GM12878 (cell line): ENCODE data around the gene RBSN. TPM values are rescaled to one million over a fixed set of nuclear protein-coding genes. Genes with fewer than 3 reads are reported as not detected.
A peak's percentile ranks its signal among the peaks of the same experiment; 100 is the strongest.

ENCODE experiments used
- ATF3 ChIP-seq: IDR thresholded peaks from 2 replicates; pipeline ENCODE4 v1.6.1; 2011; ENCODE audit warnings: low read depth, mild to moderate bottlenecking, low read length, moderate library complexity, borderline replicate concordance; ENCODE audit errors: extremely low read depth
- BHLHE40 ChIP-seq, 2 experiments: fragments of 450-650 bp in 1 of 2; IDR thresholded peaks; 2 replicates each; pipeline ENCODE4 v1.6.1; 2011 to 2017; ENCODE audit warnings: low read depth in 2 of 2, borderline replicate concordance in 1 of 2, improper control_type of control experiment in 1 of 2, low read length in 1 of 2, mild to moderate bottlenecking in 1 of 2
- CBFB ChIP-seq: IDR thresholded peaks from 2 replicates; pipeline ENCODE4 v1.6.1; 2016; ENCODE audit warnings: antibody characterized with exemption, low read depth
- DPF2 ChIP-seq: fragments of 450-650 bp; IDR thresholded peaks from 2 replicates; pipeline ENCODE4 v1.6.1; 2017; ENCODE audit warnings: mild to moderate bottlenecking
- E2F4 ChIP-seq: IDR thresholded peaks from 2 replicates; pipeline ENCODE4 v1.6.1; 2012; ENCODE audit warnings: low read depth, low read length, improper control_type of control experiment
- EZH2 ChIP-seq: IDR thresholded peaks from 2 replicates; pipeline ENCODE4 v1.6.1; 2012; ENCODE audit warnings: low read depth, mild to moderate bottlenecking, control low read depth, inconsistent platforms, low read length, borderline replicate concordance; ENCODE audit not compliant: control insufficient read depth
- FOS ChIP-seq: IDR thresholded peaks from 3 replicates; pipeline ENCODE4 v1.6.1; 2011; ENCODE audit warnings: borderline replicate concordance; ENCODE audit not compliant: insufficient read length; ENCODE audit errors: extremely low read depth
- IKZF1 ChIP-seq: fragments of 450-650 bp; conservative IDR thresholded peaks from 2 replicates; pipeline ENCODE4 v1.6.1; 2017; ENCODE audit warnings: antibody characterized with exemption, mild to moderate bottlenecking
- IRF5 ChIP-seq: fragments of 450-650 bp; IDR thresholded peaks from 2 replicates; pipeline ENCODE4 v1.6.1; 2017; ENCODE audit warnings: borderline replicate concordance
- JUND ChIP-seq: IDR thresholded peaks from 2 replicates; pipeline ENCODE4 v1.6.1; 2012; ENCODE audit warnings: low read depth, mild to moderate bottlenecking, low read length, improper control_type of control experiment, moderate library complexity
- KDM1A ChIP-seq: fragments of 200-600 bp; sonication (generic); IDR thresholded peaks from 2 replicates; pipeline ENCODE4 v1.6.1; 2016; ENCODE audit warnings: borderline replicate concordance
- NBN ChIP-seq: fragments of 450-650 bp; IDR thresholded peaks from 2 replicates; pipeline ENCODE4 v1.6.1; 2016
- NR2F1 ChIP-seq: fragments of 450-650 bp; conservative IDR thresholded peaks from 2 replicates; pipeline ENCODE4 v1.6.1; 2017; ENCODE audit warnings: mild to moderate bottlenecking
- PBX3 ChIP-seq: IDR thresholded peaks from 2 replicates; pipeline ENCODE4 v1.6.1; 2011; ENCODE audit warnings: mild to moderate bottlenecking, low read depth, low read length, moderate library complexity; ENCODE audit not compliant: insufficient replicate concordance
- PKNOX1 ChIP-seq: fragments of 450-650 bp; IDR thresholded peaks from 2 replicates; pipeline ENCODE4 v1.6.1; 2016; ENCODE audit warnings: mild to moderate bottlenecking
- POU2F2 ChIP-seq: IDR thresholded peaks from 3 replicates; pipeline ENCODE4 v1.6.1; 2011; ENCODE audit warnings: low read depth, mild to moderate bottlenecking, low read length, borderline replicate concordance
- RAD21 ChIP-seq: IDR thresholded peaks from 2 replicates; pipeline ENCODE4 v1.6.1; 2011; ENCODE audit warnings: mild to moderate bottlenecking, low read depth, low read length, moderate library complexity; ENCODE audit not compliant: insufficient read depth
- RFX5 ChIP-seq: IDR thresholded peaks from 2 replicates; pipeline ENCODE4 v1.6.1; 2011; ENCODE audit warnings: low read depth, low read length, improper control_type of control experiment
- STAT3 ChIP-seq: IDR thresholded peaks from 2 replicates; pipeline ENCODE4 v1.6.1; 2011; ENCODE audit warnings: low read depth, low read length, improper control_type of control experiment
- WRNIP1 ChIP-seq: IDR thresholded peaks from 2 replicates; pipeline ENCODE4 v1.6.1; 2011; ENCODE audit warnings: low read depth, low read length, improper control_type of control experiment, borderline replicate concordance
- YY1 ChIP-seq: IDR thresholded peaks from 2 replicates; pipeline ENCODE4 v1.6.1; 2011; ENCODE audit warnings: low read depth, mild to moderate bottlenecking, low read length
- ZBTB4 ChIP-seq: fragments of 450-650 bp; formaldehyde crosslinking; IDR thresholded peaks from 2 replicates; pipeline ENCODE4 v1.4.0; 2022; ENCODE audit warnings: mild to moderate bottlenecking, moderate library complexity
- ZNF24 ChIP-seq: fragments of 450-650 bp; IDR thresholded peaks from 2 replicates; pipeline ENCODE4 v1.6.1; 2017; ENCODE audit warnings: antibody characterized with exemption, mild to moderate bottlenecking
- ZNF622 ChIP-seq: fragments of 450-650 bp; IDR thresholded peaks from 2 replicates; pipeline ENCODE4 v1.6.1; 2017; ENCODE audit warnings: mild to moderate bottlenecking, inconsistent platforms
- polyA plus RNA-seq, 11 experiments: library from polyadenylated mRNA; depleted of rRNA in 4 of 11; unstranded in 6 of 11; stranded (reverse) in 5 of 11; fragments of >200 nt; fragmentation: Nextera tagmentation in 4 of 11; fragmentation: Illumina TruSeq in 1 of 11; extraction: Ambion mirVana in 4 of 11; extraction: Trizol in 1 of 11; gene quantifications; 1 replicate in 1 of 11; 2 replicates in 10 of 11; pipeline versions ENCODE4 v1.2.1 to v1.2.3, GENCODE V29; 2011 to 2016; ENCODE audit warnings: inconsistent platforms in 2 of 11, missing spikeins in 2 of 11, low read depth in 1 of 11
- total RNA-seq, 4 experiments: library from RNA; depleted of rRNA in 3 of 4; stranded (reverse); fragments of >200 nt in 3 of 4; fragmentation: Illumina TruSeq in 1 of 4; extraction: Trizol in 1 of 4; gene quantifications; 2 replicates each; pipeline versions ENCODE4 v1.2.1 to v1.2.3, GENCODE V29; 2013 to 2021

The RBSN gene
- total and polyA plus RNA-seq, 10 of the 15 experiments (the other 5 are each of a cell fraction or from before 2014, with no cell fraction given): 2.0 to 17.5 (median 10.5) TPM

- TF ChIP-seq IRF5 (peak; percentile 95), YY1 (no peak), POU2F2 (peak; percentile 45; the same call in 1 of the 3 replicates), ATF3 (no peak), EZH2 (no peak), PBX3 (no peak), FOS (no peak), JUND (no peak), STAT3 (no peak), NR2F1 (peak; percentile 68), NBN (peak; percentile 23), ZNF24 (0 out of 2 replicates have a peak, but pooled peaks have one; percentile 20), RFX5 (no peak), ZNF622 (no peak), BHLHE40 (IDR thresholded peaks at IDR 0.05; ENCODE audit: borderline replicate concordance in 1 of 2, low read depth in 2 of 2, low read length in 1 of 2) (peak in 1 of 2 experiments; percentile 49; a peak in 1 of 4 replicates), IKZF1 (peak; percentile 76), KDM1A (no peak), WRNIP1 (no peak), ZBTB4 (CRISPR knock-in tag) (no peak), DPF2 (0 out of 2 replicates have a peak, but pooled peaks have one; percentile 18), RAD21 (no peak), CBFB (peak; percentile 63; the same call in 1 of the 2 replicates), PKNOX1 (peak; percentile 37; the same call in 1 of the 2 replicates), E2F4 (no peak)
These were observed 1.1 kb downstream of the RBSN start (continued) for GRCh38 chr3:15097891-15098290.
